ENCODE data around the gene TP53INP2. TPM values are rescaled to one million over a fixed set of nuclear protein-coding genes. Genes with fewer than 3 reads are reported as not detected.

Gene TP53INP2
- total and polyA plus RNA-seq, 2 of the 8 experiments (the other 6 are each of a cell fraction or from before 2014, with no cell fraction given): 2.4 to 4.8 TPM

DNA sequence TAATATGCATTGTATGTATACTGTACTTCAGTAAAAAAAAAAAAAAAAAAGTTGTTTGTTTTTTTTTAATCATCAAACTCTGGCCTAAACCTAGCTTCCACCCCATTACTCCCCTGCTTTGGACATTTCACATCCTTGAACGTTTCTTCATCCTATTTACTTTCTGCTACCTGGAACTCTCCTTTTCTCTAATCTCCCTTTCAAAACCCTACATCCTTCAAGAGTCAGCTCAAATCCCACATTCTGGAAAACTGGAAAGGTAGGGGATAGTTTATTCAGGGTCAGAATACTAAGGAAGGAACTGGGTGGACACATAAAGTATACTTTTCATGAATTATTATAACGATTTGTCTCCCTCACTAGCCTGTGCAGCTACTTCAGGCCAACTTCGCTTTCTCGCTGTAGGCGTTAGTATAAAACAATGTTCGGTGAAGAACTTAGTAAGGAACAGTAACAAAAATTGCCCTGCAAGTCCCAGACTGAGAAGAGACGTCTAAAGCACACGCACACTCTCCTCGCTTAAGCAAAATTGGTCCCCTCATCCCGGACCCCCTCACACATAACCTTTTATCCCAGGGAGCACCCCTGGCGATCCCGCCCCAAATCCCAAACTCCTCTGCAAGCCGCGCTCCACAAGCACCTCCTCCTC is 28.0 kb upstream of the TP53INP2 start:
- FAIRE-seq (no peak), DNase-seq (ENCODE audit: low read depth in 1 of 2, low spot score in 2 of 2) (no peak)
- no peaks in the 10 kb centered on the region for H3K4me1 ChIP-seq (replicated peaks in 1 of 4; ENCODE audit: control insufficient read depth in 3 of 4, insufficient read depth in 4 of 4, low read length in 3 of 4)
- H3K27me3 ChIP-seq (replicated peaks in 1 of 4; ENCODE audit: control insufficient read depth in 3 of 4, extremely low read depth in 1 of 4, insufficient read depth in 3 of 4, low read length in 3 of 4): no peaks in the 10 kb centered on the region
- no peak overlapping the region for H3K4ac ChIP-seq (replicated peaks; ENCODE audit: insufficient read length, low read depth, low read length)
- peak overlapping the region; percentile 68 to 82 (median 78) for H3K4me3 ChIP-seq (ENCODE audit: extremely low read depth in 1 of 4, insufficient read depth in 2 of 4, low read depth in 3 of 4, low read length in 4 of 4)
- H3K18ac ChIP-seq (ENCODE audit: extremely low read depth, low read length): no peak overlapping the region
- no peak overlapping the region for H2AK5ac ChIP-seq (ENCODE audit: low read depth, low read length)
- TF ChIP-seq KDM1A (IDR thresholded peaks at IDR 0.05; ENCODE audit: borderline replicate concordance, low read length) (no peak), RBBP5 (IDR thresholded peaks at IDR 0.05; ENCODE audit: borderline replicate concordance, low read depth, low read length) (no peak), POLR2AphosphoS5 (IDR thresholded peaks at IDR 0.05; ENCODE audit: low read depth, low read length) (no peak), FOSL1 (IDR thresholded peaks at IDR 0.05; ENCODE audit: insufficient read depth, low read depth, low read length) (no peak), TEAD4 (IDR thresholded peaks at IDR 0.05; ENCODE audit: low read depth, low read length) (no peak), CBX8 (IDR thresholded peaks at IDR 0.05; ENCODE audit: borderline replicate concordance, low read depth, low read length) (no peak)
- TF ChIP-seq, protein P1, sequence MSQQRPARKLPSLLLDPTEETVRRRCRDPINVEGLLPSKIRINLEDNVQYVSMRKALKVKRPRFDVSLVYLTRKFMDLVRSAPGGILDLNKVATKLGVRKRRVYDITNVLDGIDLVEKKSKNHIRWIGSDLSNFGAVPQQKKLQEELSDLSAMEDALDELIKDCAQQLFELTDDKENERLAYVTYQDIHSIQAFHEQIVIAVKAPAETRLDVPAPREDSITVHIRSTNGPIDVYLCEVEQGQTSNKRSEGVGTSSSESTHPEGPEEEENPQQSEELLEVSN (IDR thresholded peaks at IDR 0.05): no peak
- no peak overlapping the region for H2BK20ac ChIP-seq (ENCODE audit: low read length)
- H2BK12ac ChIP-seq (ENCODE audit: low read depth, low read length): no peak overlapping the region
- no peak overlapping the region for H2BK120ac ChIP-seq (replicated peaks; ENCODE audit: low read depth, low read length)
- H3K9me3 ChIP-seq (ENCODE audit: insufficient read depth in 2 of 2, low read depth in 1 of 2, low read length in 1 of 2): no peaks in the 10 kb centered on the region
- H3K23ac ChIP-seq (ENCODE audit: insufficient read length): no peak overlapping the region
- no peak overlapping the region for H3K27ac ChIP-seq (ENCODE audit: low read depth, low read length)
- no peaks in the 10 kb centered on the region for H3K79me1 ChIP-seq (ENCODE audit: low read depth, low read length)
- peak overlapping the region; percentile 67 to 69 for H3K4me2 ChIP-seq (ENCODE audit: insufficient read depth in 1 of 2, low read depth in 2 of 2, low read length in 2 of 2)
- no peak overlapping the region for H3K14ac ChIP-seq (ENCODE audit: insufficient read length)
- H3K36me3 ChIP-seq (ENCODE audit: control insufficient read depth in 2 of 4, insufficient read depth in 4 of 4, low read length in 3 of 4): no peaks in the 10 kb centered on the region
- POLR2A ChIA-PET (ENCODE audit: partially characterized antibody): interaction anchor here (1.3 to 2.1 kb wide), 2 partner anchors 28 to 312 kb away, joined by 3 to 8 read pairs; partner anchors contain the start of gene TP53INP2
- H4K20me1 ChIP-seq (replicated peaks in 1 of 2; ENCODE audit: control insufficient read depth in 1 of 2, insufficient read depth in 2 of 2, low read length in 2 of 2): no peaks in the 10 kb centered on the region
- no peak overlapping the region for H2BK15ac ChIP-seq (ENCODE audit: low read length)
- peak overlapping the region; percentile 12; the same call in 1 of the 2 replicates for H2AFZ ChIP-seq (ENCODE audit: low read length)
- no peak overlapping the region for H4K8ac ChIP-seq (ENCODE audit: extremely low read depth, insufficient read depth, low read length)
- H3K23me2 ChIP-seq (ENCODE audit: low read depth, low read length): no peaks in the 10 kb centered on the region; the same call in 1 of the 2 replicates
- no peak overlapping the region for H2BK5ac ChIP-seq (ENCODE audit: low read depth, low read length)
- H3K79me2 ChIP-seq (ENCODE audit: control insufficient read depth in 1 of 2, insufficient read depth in 2 of 2, low read length in 2 of 2): peaks cover 0 to 19% of the 10 kb centered on the region in 2 experiments; a peak in 2 of 4 replicates
- 3% methylated on average over 12 of the region's 14 CpGs; no CpG with 5 or more reads in 1 of the 2 experiments for WGBS, 2 experiments (ENCODE audit: extremely low coverage in 1 of 2, insufficient coverage in 1 of 2, insufficient read length in 1 of 2, insufficient replicate concordance in 2 of 2, low coverage in 1 of 2, low lambda C conversion rate in 2 of 2, missing lambda C conversion rate in 1 of 2)
- H3K56ac ChIP-seq (replicated peaks; ENCODE audit: insufficient read length, low read depth, low read length): no peak overlapping the region
- H4K91ac ChIP-seq (replicated peaks; ENCODE audit: insufficient read length, low read length): no peak overlapping the region
- CTCF ChIA-PET (ENCODE audit: partially characterized antibody): no interaction called here
- H4K5ac ChIP-seq (ENCODE audit: insufficient read length, low read depth, low read length): no peak overlapping the region
- peak overlapping the region in 3 of 4 experiments; percentile 17 to 77 (median 34); a peak in 5 of 7 replicates for H3K9ac ChIP-seq (replicated peaks in 1 of 4; ENCODE audit: extremely low read depth in 1 of 4, low read depth in 3 of 4, low read length in 3 of 4)
